ENCODE data around the gene IL17RD.
"Not testable (repeated sequence)": the region's sequence is repeated elsewhere in the genome, so short reads cannot be mapped to it uniquely, and the experiment has no call there.

The IL17RD gene

DNA sequence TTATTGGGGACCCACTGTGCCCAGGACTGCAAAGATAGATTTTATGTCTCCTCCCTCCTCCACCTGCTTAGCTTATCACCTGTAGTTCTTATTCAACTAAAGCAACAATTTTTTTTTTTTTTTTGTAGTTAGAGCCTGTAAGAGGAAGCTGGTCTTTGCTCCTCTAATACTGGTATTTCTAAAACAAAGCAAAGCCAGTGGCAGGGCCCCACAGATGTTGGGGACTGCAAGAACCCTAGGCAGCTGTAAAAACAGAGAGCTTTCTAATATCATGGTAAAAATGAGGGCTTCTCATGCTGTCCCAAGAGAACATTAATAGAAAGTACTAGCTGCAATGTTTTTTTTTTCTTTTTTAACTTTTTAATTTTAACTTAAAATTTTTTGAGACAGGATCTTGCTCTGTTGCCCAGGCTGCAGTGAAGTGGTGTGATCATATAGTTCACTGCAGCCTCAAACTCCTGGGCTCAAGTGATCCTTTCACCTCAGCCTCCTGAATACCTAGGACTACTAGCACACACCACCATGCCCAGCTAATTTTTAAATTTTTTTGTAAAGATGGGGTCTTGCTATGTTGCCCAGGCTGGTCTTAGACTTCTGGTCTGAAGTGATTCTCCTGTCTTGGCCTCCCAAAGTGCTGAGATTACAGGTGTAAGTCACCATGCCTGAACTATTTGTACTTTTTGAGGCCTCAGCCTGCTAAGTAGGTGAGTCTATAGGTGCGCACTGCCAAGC, 77.6 kb downstream of the IL17RD start:
- DNase-seq (ENCODE audit: low read depth), result no peak
- TF ChIP-seq, protein P1, sequence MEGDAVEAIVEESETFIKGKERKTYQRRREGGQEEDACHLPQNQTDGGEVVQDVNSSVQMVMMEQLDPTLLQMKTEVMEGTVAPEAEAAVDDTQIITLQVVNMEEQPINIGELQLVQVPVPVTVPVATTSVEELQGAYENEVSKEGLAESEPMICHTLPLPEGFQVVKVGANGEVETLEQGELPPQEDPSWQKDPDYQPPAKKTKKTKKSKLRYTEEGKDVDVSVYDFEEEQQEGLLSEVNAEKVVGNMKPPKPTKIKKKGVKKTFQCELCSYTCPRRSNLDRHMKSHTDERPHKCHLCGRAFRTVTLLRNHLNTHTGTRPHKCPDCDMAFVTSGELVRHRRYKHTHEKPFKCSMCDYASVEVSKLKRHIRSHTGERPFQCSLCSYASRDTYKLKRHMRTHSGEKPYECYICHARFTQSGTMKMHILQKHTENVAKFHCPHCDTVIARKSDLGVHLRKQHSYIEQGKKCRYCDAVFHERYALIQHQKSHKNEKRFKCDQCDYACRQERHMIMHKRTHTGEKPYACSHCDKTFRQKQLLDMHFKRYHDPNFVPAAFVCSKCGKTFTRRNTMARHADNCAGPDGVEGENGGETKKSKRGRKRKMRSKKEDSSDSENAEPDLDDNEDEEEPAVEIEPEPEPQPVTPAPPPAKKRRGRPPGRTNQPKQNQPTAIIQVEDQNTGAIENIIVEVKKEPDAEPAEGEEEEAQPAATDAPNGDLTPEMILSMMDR (conservative IDR thresholded peaks at IDR 0.05; ENCODE audit: low read length), result no peak
- no peak overlapping the region for H3K4me3 ChIP-seq (ENCODE audit: low read length)

DNA sequence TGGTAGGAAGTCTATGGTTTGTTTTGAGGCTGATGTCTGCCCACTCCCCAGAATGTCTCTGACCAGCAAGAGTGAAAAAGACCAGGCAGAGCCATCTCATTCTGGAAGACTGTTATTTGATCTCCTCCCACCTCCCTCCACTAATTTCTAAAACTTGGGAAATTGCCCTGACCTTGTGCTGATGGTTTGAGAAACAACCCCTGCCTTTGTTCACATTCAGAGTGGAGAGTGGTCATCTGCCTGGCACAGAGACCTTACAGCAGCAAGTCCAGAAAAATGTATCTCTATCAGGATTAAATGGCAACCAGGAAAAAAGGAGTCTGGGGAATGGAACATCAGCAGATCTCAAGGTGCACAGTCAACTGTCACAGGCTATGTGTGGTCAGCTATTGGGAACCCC, 79.0 kb downstream of the IL17RD start:
- TF ChIP-seq, protein P1 (conservative IDR thresholded peaks at IDR 0.05; ENCODE audit: low read length), result no peak
- no peak for DNase-seq (ENCODE audit: low read depth)
- no peak overlapping the region for H3K4me3 ChIP-seq (ENCODE audit: low read length)

GRCh38 chr3:57085211-57085610, 79.9 kb downstream of the IL17RD start:
- no peak for DNase-seq (ENCODE audit: low read depth)
- TF ChIP-seq, protein P1 (conservative IDR thresholded peaks at IDR 0.05; ENCODE audit: low read length), result no peak
- no peak overlapping the region for H3K4me3 ChIP-seq (ENCODE audit: low read length)

DNA sequence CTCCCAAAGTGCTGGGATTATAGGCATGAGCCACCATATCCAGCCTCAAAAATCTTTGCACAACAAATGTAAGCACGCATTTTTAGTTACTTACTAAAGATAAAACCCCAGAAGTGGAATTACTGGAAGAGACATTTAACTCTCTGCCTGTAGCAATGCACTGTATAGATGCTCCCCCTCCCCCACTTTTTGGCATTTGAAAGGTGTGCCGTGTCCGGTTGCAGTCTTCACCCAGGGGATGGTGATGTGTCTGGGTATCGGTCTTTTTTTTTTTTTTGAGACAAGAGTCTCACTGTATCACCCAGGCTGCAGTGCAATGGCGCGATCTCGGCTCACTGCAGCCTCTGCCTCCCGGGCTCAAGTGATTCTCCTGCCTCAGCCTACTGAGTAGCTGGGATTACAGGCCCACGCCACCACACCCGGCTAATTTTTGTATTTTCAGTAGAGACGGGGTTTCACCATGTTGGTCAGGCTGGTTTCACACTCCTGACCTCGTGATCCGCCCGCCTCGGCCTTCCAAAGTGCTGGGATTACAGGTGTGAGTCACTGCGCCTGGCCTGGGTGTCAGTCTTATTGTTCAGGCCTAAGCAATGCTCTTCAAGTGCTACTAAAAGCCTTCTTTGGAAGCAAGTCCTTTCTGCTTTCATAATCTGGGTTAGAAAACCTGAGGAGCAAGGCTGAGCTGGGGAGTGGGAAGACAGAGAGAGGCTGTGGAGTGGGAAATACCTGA, 81.7 kb downstream of the IL17RD start:
- not testable (repeated sequence) for H3K4me3 ChIP-seq (ENCODE audit: low read length); DNase-seq (ENCODE audit: low read depth)

DNA sequence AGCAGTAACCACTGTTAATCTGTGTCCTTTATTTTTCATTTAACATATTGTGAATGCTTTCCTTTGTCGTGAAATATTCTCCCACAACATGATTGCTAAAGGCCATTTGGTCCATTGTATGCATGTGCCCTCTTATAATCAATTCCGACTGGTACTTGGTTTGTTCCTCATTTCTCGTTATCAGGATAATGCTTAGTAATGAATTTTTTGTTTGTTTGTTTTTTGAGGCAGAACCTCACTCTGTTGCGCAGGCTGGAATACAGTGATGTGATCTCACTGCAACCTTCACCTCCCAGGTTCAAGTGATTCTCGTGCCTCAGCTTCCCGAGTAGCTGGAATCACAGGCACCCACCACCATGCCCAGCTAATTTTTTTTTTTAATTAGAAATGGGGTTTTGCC, 82.7 kb downstream of the IL17RD start:
- H3K4me3 ChIP-seq (ENCODE audit: low read length), result no peak overlapping the region
- TF ChIP-seq, protein P1 (conservative IDR thresholded peaks at IDR 0.05; ENCODE audit: low read length), result no peak
- no peak for DNase-seq (ENCODE audit: low read depth)

- TF ChIP-seq, protein P1 (conservative IDR thresholded peaks at IDR 0.05; ENCODE audit: low read length), result no peak
- no peak for DNase-seq (ENCODE audit: low read depth)
Observed at GRCh38 chr3:57081173-57081572, 84.0 kb downstream of the IL17RD start.

DNA sequence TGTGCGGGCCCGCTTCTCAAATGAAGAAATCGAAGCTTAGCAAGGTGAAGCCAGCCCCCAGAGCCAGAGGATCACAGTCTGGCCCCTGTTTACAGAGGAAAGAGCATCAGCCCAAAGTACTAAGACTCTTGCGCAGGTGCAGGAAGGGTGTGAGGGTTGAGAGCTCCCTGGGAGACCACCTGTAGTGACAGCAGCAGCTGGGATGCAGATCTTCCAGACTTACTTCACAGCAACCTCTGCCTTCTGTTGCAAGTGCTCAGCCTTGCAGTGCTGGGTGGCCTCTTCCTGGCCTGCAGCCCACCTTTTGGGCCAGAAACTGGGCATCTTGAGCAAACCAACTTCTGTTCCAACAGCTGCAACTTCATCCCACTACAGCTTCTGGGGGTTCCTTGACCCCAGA, 85.0 kb downstream of the IL17RD start:
- H3K4me3 ChIP-seq (ENCODE audit: low read length), result no peak overlapping the region
- DNase-seq (ENCODE audit: low read depth), result no peak
- TF ChIP-seq, protein P1 (conservative IDR thresholded peaks at IDR 0.05; ENCODE audit: low read length), result no peak

More at GRCh38 chr3:57081173-57081572, 84.0 kb downstream of the IL17RD start:
- H3K4me3 ChIP-seq (ENCODE audit: low read length), result no peak overlapping the region
